HG03469 (cell line): ENCODE results near the gene EMC8.

Experiments
- ATAC-seq: cut with Tn5 transposase; IDR thresholded peaks from one replicate; pipeline ENCODE4 v1.9.1; 2021; ENCODE audit warnings: mild to moderate bottlenecking, moderate library complexity, moderate number of reproducible peaks; ENCODE audit not compliant: unreplicated experiment

EMC8 gene

GRCh38 chr16:85789773-85790172 is 9.6 kb downstream of the EMC8 start:
- no peak for ATAC-seq

GRCh38 chr16:85788819-85789218 is 10.5 kb downstream of the EMC8 start:
- no peak for ATAC-seq

GRCh38 chr16:85785927-85786326 is 13.4 kb downstream of the EMC8 start:
- ATAC-seq: no peak

- no peak for ATAC-seq
These were observed 14.5 kb downstream of the EMC8 start for GRCh38 chr16:85784813-85785212.

GRCh38 chr16:85783441-85783840 is 15.9 kb downstream of the EMC8 start:
- ATAC-seq: no peak

- ATAC-seq: no peak
These were observed 16.9 kb downstream of the EMC8 start for GRCh38 chr16:85782451-85782850.

- no peak for ATAC-seq
These were observed 17.5 kb downstream of the EMC8 start for GRCh38 chr16:85781695-85782370.

- ATAC-seq: no peak
These were observed 18.2 kb downstream of the EMC8 start for GRCh38 chr16:85781156-85781555.

GRCh38 chr16:85780281-85780680 is 19.1 kb downstream of the EMC8 start:
- ATAC-seq: no peak

GRCh38 chr16:85778873-85779272 is 20.5 kb downstream of the EMC8 start:
- ATAC-seq: no peak

- ATAC-seq: no peak
These were observed 21.6 kb downstream of the EMC8 start for GRCh38 chr16:85777583-85778310.

- ATAC-seq: no peak
These were observed 24.5 kb downstream of the EMC8 start for GRCh38 chr16:85774811-85775210.

GRCh38 chr16:85774136-85774535 is 25.2 kb downstream of the EMC8 start:
- no peak for ATAC-seq

GRCh38 chr16:85773044-85773443 is 26.3 kb downstream of the EMC8 start:
- no peak for ATAC-seq

- ATAC-seq: no peak
These were observed 28.6 kb downstream of the EMC8 start for GRCh38 chr16:85770741-85771140.

- ATAC-seq: no peak
These were observed 31.1 kb downstream of the EMC8 start for GRCh38 chr16:85768199-85768598.

GRCh38 chr16:85767531-85767930 is 31.8 kb downstream of the EMC8 start:
- no peak for ATAC-seq

- ATAC-seq: no peak
These were observed 33.6 kb downstream of the EMC8 start for GRCh38 chr16:85765767-85766166.

- no peak for ATAC-seq
These were observed 34.1 kb downstream of the EMC8 start for GRCh38 chr16:85765211-85765610.

GRCh38 chr16:85763616-85764015 is 35.7 kb downstream of the EMC8 start:
- no peak for ATAC-seq

- ATAC-seq: no peak
These were observed 36.4 kb downstream of the EMC8 start for GRCh38 chr16:85762970-85763369.

GRCh38 chr16:85761861-85762260 is 37.5 kb downstream of the EMC8 start:
- no peak for ATAC-seq
